Fibroblast of villous mesenchyme (primary cell): ENCODE data around the gene AUTS2. TPM values are rescaled to one million over a fixed set of nuclear protein-coding genes. Genes with fewer than 3 reads are reported as not detected.

Experiments
- DNase-seq: peaks from one replicate; pipeline ENCODE4 v3.0.0-alpha.2; 2010; ENCODE audit warnings: low read depth
- H3K4me3 ChIP-seq: 2 replicates; pipeline ENCODE4 v1.5.1; 2011; ENCODE audit warnings: low read depth, mild to moderate bottlenecking, low read length
- CTCF ChIP-seq: IDR thresholded peaks from 2 replicates; pipeline ENCODE4 v1.5.1; 2012; ENCODE audit warnings: low read depth, mild to moderate bottlenecking, low read length; ENCODE audit not compliant: insufficient read depth
- total RNA-seq: library from RNA; depleted of rRNA; stranded (reverse); fragments of >200 nt; gene quantifications from 2 replicates; pipeline ENCODE4 v1.2.3, GENCODE V29; 2012

Gene AUTS2
- total RNA-seq, 1 donor: 3.9 TPM

DNA sequence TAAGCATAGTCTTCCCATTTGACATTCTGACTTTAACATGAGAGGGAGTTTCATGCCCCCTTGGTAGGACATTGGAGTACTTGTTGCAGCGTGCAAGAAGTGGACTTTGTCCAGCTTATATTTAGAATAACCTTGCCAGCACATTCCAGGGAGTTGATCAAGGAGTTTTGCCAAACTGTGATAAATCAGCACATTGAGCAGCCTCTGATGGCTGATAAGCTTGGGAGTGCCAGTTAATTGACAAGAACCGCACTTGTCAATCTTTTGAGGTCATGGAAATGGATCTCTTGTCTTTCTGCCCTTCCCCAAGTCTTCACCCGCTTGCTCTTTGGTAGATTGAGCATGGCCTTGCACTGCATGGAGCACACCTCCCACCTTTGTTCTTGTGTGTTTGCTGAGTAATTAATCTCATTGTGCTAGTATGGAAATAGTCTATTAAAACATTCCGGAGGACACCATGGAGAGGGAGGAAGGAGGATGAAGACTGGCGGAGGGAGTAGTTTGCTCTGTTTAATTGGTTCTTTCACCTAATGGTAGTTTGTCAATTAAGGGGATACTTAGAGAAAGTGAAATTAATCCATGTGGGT lies 865.2 kb downstream of the AUTS2 start:
- no peak overlapping the region for H3K4me3 ChIP-seq
- no peak for DNase-seq
- TF ChIP-seq CTCF: no peak

- TF ChIP-seq CTCF: no peak
- DNase-seq: no peak
Observed at GRCh38 chr7:70466725-70467364, 868.6 kb downstream of the AUTS2 start.

GRCh38 chr7:70470746-70471145 lies 872.5 kb downstream of the AUTS2 start:
- no peak for DNase-seq
- no peak for TF ChIP-seq CTCF
- no peak overlapping the region for H3K4me3 ChIP-seq

More at GRCh38 chr7:70466725-70467364, 868.6 kb downstream of the AUTS2 start:
- no peak overlapping the region for H3K4me3 ChIP-seq

- no peak for DNase-seq
- TF ChIP-seq CTCF: no peak
Observed at GRCh38 chr7:70472601-70473237, 874.4 kb downstream of the AUTS2 start.

DNA sequence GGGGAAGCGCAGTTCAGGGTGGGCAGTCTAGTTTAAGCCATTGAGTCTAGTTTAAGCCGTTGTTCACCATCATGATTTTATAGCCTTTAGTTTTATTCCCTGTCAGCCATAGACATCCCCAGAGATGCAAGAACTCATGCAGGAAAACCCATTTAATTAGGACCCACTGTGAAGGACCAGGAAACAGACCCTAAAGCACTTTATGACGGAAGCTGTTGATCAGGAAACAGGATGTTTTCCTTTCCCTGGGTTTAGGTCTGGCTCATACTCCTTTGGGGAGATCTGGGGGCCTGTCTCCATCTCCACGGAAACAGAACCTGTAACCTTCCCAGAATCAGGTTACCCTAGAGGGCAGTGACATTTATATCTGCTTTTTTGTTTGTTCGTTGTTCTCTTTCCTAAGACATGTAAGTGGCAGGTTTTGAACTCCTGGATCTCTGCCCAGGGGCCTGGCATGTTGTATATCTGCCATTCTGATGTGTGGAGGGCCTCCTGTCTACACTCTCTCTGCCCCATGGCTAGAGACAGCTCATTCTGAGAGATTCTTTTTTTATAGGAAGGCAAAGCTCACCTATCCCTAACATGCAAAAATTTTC lies 876.5 kb downstream of the AUTS2 start:
- no peak overlapping the region for H3K4me3 ChIP-seq
- no peak for TF ChIP-seq CTCF
- DNase-seq: no peak

More at GRCh38 chr7:70472601-70473237, 874.4 kb downstream of the AUTS2 start:
- no peak overlapping the region for H3K4me3 ChIP-seq

DNA sequence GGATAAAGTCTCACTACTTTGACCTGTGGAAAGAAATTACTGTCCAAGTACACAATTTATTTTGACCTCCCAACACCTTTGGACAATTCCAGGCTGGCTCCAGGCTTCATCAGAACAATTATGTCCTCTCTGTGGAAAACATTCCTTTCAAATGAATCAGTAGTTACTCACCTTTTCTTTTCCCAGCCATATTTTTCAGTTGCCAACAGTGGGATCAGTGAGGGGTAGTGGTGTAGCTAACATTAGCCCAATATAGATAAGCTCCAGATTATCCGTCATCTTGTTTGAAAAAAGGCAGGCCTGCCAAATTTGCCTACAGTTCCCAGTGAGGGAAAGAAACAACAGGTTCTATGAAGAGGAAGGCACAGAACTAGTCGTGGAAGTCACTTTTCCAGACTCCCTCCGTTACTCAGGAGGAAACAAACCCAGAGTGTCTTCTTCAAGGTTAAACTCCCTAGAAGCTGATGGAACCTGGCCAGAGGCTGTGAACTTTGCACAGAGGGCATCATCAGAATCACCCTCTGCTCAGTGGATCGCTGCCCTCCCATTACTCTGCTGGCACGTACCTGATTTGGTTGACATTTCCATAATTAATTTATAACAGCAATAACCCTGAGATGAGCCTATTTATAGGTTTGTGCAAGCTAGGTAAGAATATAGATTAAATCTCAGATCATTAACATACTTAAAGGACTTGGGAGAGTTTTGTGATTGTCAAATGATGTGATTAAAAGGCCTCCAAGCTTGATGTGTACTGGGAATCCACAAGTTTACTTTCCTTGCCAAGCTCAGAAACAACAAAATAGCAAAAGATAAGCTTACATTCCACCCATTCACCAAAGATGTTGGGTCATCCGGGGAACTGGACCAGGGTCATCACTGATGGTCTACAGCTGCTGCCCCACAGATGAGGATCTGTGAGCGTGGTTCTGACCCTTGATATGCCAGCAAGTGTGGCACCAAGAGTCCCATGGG lies 879.0 kb downstream of the AUTS2 start:
- no peak for DNase-seq
- TF ChIP-seq CTCF: no peak
- H3K4me3 ChIP-seq: no peak overlapping the region
